ENCODE measurements around the gene PRKAR2A.
"Not testable (repeated sequence)": the region's sequence is repeated elsewhere in the genome, so short reads cannot be mapped to it uniquely, and the experiment has no call there.

PRKAR2A gene

GRCh38 chr3:48835650-48836366 is 11.9 kb downstream of the PRKAR2A start:
- no peak for DNase-seq (ENCODE audit: low read depth)

DNA sequence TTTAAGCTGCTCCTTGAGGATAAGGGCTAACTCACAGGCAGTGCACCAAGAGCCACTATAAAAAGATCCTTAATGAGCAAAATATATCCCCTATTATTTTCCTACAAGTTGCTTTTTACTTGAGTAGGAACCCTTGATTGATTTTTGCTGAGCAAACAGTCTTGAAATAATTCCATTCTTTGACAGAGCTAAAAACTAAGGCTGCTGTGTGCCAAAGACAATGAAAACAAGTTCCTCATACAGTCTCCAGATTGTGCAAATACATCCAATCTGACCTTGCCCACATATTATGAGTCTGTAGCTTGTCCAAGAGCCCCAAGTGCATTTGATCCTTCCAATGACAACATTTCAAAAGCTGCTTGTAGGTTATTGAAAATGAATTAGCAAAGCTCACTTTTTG is 15.0 kb downstream of the PRKAR2A start:
- DNase-seq (ENCODE audit: low read depth), result no peak

DNA sequence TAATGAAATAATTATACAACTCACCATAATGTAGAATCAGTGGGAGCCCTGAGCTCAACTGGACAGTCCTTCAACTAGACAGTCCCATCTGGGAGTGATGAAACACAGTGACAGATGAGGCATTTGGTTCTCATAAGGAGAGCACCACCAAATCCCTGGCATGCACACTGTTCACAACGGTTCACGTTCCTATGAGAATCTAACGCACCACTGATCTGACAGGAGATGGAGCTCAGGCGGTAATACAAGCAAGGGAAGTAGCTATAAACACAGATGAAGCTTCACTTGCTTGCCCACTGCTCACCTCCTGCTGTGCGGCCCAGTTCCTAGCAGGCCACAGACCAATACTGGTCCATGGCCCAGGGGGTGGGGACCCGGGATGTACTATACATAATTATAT is 17.0 kb downstream of the PRKAR2A start:
- DNase-seq (ENCODE audit: low read depth), result no peak

GRCh38 chr3:48829525-48829924 is 18.1 kb downstream of the PRKAR2A start:
- DNase-seq (ENCODE audit: low read depth), result not testable (repeated sequence)

GRCh38 chr3:48827874-48828273 is 19.8 kb downstream of the PRKAR2A start:
- not testable (repeated sequence) for DNase-seq (ENCODE audit: low read depth)

DNA sequence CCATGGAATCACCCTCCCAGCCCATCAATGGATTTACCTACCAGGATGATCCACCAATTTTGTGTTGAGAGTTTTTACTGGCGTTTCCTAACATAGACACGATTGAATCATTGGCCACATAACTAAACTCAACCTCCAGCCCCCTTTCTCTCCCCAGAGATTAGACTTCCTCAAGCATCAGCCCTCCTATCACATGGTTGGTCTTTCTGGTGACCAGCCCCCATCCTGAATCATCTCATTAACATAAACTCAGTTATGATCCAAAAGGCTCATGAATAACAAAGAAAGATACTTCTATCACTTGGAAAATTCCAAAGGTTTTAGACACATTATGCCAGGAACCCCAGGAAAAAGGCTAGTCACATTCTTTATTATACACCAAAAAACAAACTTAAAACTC is 21.2 kb downstream of the PRKAR2A start:
- no peak for DNase-seq (ENCODE audit: low read depth)

GRCh38 chr3:48820612-48821324 is 26.9 kb downstream of the PRKAR2A start:
- DNase-seq (ENCODE audit: low read depth), result no peak

DNA sequence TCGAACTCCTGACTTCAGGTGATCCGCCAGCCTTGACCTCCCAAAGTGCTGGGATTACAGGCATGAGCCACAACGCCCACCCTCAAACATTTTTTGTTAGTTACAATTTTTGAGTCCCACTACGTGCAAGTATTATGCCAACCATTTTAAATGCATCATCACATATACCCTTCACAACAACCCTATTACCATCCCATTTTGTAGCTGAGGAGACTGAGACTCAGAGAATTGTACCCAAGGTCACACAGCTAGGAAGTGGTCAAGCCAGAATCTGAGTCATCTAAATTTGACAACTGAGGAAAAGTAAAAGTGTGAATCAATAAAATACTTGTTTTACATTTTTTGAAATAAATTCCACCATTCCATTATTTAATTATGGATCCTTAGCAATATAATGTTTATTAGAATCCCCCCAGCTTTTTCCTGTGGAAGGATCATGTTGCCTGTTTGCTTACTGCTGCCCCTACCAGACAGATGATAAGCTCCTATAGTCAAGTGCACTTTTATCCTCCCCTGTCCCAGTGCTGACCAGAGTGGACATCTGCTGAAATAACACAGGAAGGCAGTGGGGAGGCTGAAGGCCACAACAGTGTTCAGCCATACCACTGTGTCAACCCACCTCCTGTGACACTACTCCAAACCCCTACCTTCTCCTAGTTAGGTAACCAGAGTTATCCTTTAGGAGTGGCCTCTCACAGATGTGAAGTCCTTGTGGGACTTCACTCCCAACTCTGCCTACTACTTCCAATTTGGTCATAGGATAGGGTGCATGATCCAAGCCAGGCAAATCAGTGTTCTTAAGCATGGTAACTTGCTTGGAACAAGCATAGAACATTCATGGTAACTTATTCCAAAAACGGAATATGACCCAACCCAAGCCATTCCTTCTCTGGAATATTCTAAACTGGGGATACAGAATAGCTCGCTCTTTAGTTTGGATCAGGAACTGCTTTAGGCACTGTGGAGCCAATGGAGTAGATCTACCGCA is 28.1 kb downstream of the PRKAR2A start:
- DNase-seq (ENCODE audit: low read depth), result no peak

GRCh38 chr3:48811524-48811923 is 36.1 kb downstream of the PRKAR2A start:
- no peak for DNase-seq (ENCODE audit: low read depth)

DNA sequence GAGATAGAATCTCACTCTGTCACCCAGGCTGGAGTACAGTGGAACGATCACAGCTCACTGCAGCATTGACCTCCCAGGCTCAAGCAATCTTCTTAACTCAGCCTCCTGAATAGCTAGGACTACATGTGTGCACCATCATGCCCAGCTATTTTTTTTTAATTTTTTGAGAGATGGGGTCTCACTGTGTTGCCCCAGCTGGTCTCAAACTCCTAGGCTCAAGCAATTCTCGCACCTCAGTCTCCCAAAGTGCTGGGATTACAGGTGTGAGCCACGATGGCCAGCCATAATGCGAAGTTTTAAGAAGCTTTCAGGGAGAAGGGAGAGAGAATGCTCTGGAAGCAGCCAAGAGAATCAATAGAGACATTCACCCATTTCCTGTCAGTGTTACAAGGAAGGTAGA is 42.7 kb downstream of the PRKAR2A start:
- no peak for DNase-seq (ENCODE audit: low read depth)

- DNase-seq (ENCODE audit: low read depth), result not testable (repeated sequence)
Observed at GRCh38 chr3:48800831-48801230, 46.8 kb downstream of the PRKAR2A start.

DNA sequence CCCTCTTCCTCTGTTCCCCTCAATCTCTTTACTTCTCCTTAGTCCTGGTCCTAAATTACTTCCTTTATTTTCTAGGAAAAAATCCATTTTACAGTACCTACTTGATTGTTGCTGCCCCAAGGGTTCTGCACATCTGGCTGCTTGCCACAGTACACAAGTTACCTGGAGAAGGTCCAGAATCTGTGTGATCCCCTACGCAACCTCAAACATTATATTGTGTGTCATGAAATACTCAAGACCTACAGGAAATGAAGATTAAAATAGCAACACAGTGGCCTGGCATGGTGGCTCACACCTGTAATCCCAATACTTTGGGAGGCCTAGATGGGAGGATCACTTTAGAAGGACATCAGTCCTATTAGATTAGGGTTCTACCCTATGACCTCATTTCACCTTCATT is 48.7 kb downstream of the PRKAR2A start:
- DNase-seq (ENCODE audit: low read depth), result no peak

- DNase-seq (ENCODE audit: low read depth), result no peak
Observed at GRCh38 chr3:48797626-48798025, 50.0 kb downstream of the PRKAR2A start.

GRCh38 chr3:48795997-48796732 is 51.5 kb downstream of the PRKAR2A start:
- DNase-seq (ENCODE audit: low read depth), result no peak

DNA sequence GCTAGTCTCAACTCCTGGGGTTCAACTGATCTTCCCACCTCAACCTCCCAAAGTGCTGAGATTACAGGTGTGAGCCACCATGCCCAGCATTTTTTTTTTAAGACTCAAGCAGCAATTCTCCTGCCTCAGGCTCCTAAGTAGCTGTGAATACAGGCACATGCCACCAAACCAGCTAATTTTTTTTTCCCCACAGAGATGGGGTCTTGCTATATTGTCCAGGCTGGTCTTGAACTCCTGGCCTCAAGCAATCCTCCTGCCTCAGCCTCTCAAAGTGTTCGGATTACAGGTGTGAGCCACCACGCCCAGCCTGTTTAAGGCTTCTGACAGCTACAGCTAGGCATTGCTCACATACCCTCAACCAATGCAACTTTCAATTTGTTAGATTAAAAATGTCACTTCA is 54.2 kb downstream of the PRKAR2A start:
- not testable (repeated sequence) for DNase-seq (ENCODE audit: low read depth)

GRCh38 chr3:48789665-48790064 is 58.0 kb downstream of the PRKAR2A start:
- DNase-seq (ENCODE audit: low read depth), result no peak

- no peak for DNase-seq (ENCODE audit: low read depth)
Observed at GRCh38 chr3:48788544-48789162, 59.0 kb downstream of the PRKAR2A start.

- no peak for DNase-seq (ENCODE audit: low read depth)
Observed at GRCh38 chr3:48784426-48785120, 63.1 kb downstream of the PRKAR2A start.

GRCh38 chr3:48783304-48783703 is 64.4 kb downstream of the PRKAR2A start:
- no peak for DNase-seq (ENCODE audit: low read depth)

- no peak for DNase-seq (ENCODE audit: low read depth)
Observed at GRCh38 chr3:48782046-48782445, 65.6 kb downstream of the PRKAR2A start.

- DNase-seq (ENCODE audit: low read depth), result not testable (repeated sequence)
Observed at GRCh38 chr3:48778565-48778964, 69.1 kb downstream of the PRKAR2A start.

Measured in T-helper 22 cell (primary cell).